Keratinocyte (primary cell): ENCODE measurements around the gene SUFU. TPM values are rescaled to one million over a fixed set of nuclear protein-coding genes. Genes with fewer than 3 reads are reported as not detected.

Source experiments
- DNase-seq: peaks from one replicate; pipeline ENCODE4 v3.0.0-alpha.2; 2011; ENCODE audit warnings: low read depth, missing footprints, low spot score
- FAIRE-seq: peaks from 2 replicates; lab custom pipeline; 2011; peaks lifted over from hg19 to GRCh38; lab: Jason Lieb, UNC
- H2AFZ ChIP-seq: 2 replicates; pipeline ENCODE4 v1.6.0; 2012; ENCODE audit warnings: low read length, control low read depth, inconsistent platforms; ENCODE audit not compliant: control insufficient read depth
- H3K27ac ChIP-seq: 2 replicates; pipeline ENCODE4 v1.5.1; 2011; ENCODE audit warnings: low read length; ENCODE audit not compliant: control insufficient read depth, insufficient read depth
- H3K27me3 ChIP-seq: 3 replicates; pipeline ENCODE4 v1.6.0; 2011; ENCODE audit warnings: low read length; ENCODE audit not compliant: control insufficient read depth, insufficient read depth; ENCODE audit errors: extremely low read depth
- H3K36me3 ChIP-seq, 2 experiments: 2 replicates in 1 of 2; 3 replicates in 1 of 2; pipeline ENCODE4 v1.5.1; 2011; ENCODE audit warnings: low read length in 2 of 2, mild to moderate bottlenecking in 1 of 2; ENCODE audit not compliant: control insufficient read depth in 2 of 2, insufficient read depth in 2 of 2; ENCODE audit errors: extremely low read depth in 1 of 2
- H3K4me1 ChIP-seq: 3 replicates; pipeline ENCODE4 v1.5.1; 2011; ENCODE audit warnings: low read length; ENCODE audit not compliant: control insufficient read depth, insufficient read depth; ENCODE audit errors: extremely low read depth
- H3K4me2 ChIP-seq: 3 replicates; pipeline ENCODE4 v1.6.0; 2011; ENCODE audit warnings: low read depth, low read length; ENCODE audit not compliant: control insufficient read depth, insufficient read depth; ENCODE audit errors: extremely low read depth
- H3K4me3 ChIP-seq, 3 experiments: fragments of 200-600 bp in 1 of 3; sonication (generic) in 1 of 3; 2 replicates in 2 of 3; 3 replicates in 1 of 3; pipeline ENCODE4 v1.5.1; 2011 to 2016; ENCODE audit warnings: low read length in 3 of 3, mild to moderate bottlenecking in 3 of 3, control low read depth in 2 of 3, inconsistent platforms in 1 of 3, low read depth in 1 of 3, mixed read lengths in 1 of 3, mixed run types in 1 of 3, moderate library complexity in 1 of 3; ENCODE audit not compliant: control insufficient read depth in 2 of 3, insufficient read depth in 2 of 3; ENCODE audit errors: extremely low read depth in 1 of 3
- H3K79me2 ChIP-seq: 2 replicates; pipeline ENCODE4 v1.6.0; 2012; ENCODE audit warnings: low read length; ENCODE audit not compliant: control insufficient read depth, insufficient read depth
- H3K9ac ChIP-seq: 3 replicates; pipeline ENCODE4 v1.6.0; 2011; ENCODE audit warnings: low read length; ENCODE audit not compliant: control insufficient read depth, insufficient read depth; ENCODE audit errors: extremely low read depth
- H3K9me1 ChIP-seq: 3 replicates; pipeline ENCODE4 v1.6.0; 2011; ENCODE audit warnings: low read length; ENCODE audit not compliant: control insufficient read depth, insufficient read depth; ENCODE audit errors: extremely low read depth
- H3K9me3 ChIP-seq: 2 replicates; pipeline ENCODE4 v1.5.1; 2012; ENCODE audit warnings: low read depth, low read length; ENCODE audit not compliant: control insufficient read depth
- H4K20me1 ChIP-seq: 3 replicates; pipeline ENCODE4 v1.6.0; 2011; ENCODE audit warnings: low read length; ENCODE audit not compliant: control insufficient read depth, insufficient read depth; ENCODE audit errors: extremely low read depth
- EZH2 ChIP-seq: IDR thresholded peaks from one replicate; pipeline ENCODE4 v1.6.1; 2012; ENCODE audit warnings: inconsistent platforms, mild to moderate bottlenecking, low read length, moderate library complexity
- dilution Hi-C: fragments of 300-500 bp; cut with MboI; formaldehyde crosslinking; loops from one replicate; pipeline ENCODE4 v1.7.0; 2020; ENCODE audit warnings: low sequenced_read_pairs; ENCODE audit not compliant: extremely low pct_ligation_motif_present
- polyA plus RNA-seq, 5 experiments: library from polyadenylated mRNA; depleted of rRNA in 3 of 5; stranded (reverse) in 3 of 5; stranded (forward) in 1 of 5; unstranded in 1 of 5; fragments of >200 nt; gene quantifications; 1 replicate in 1 of 5; 2 replicates in 3 of 5; 3 replicates in 1 of 5; pipeline versions ENCODE4 v1.2.1 to v1.2.3, GENCODE V29; 2011 to 2012; ENCODE audit warnings: missing spikeins in 2 of 5, low read depth in 1 of 5, low replicate concordance in 1 of 5
- TF ChIP-seq, protein P1 (sequence below), 3 experiments: IDR thresholded peaks in 1 of 3; conservative IDR thresholded peaks in 1 of 3; optimal IDR thresholded peaks in 1 of 3; 2 replicates in 2 of 3; 3 replicates in 1 of 3; pipeline versions ENCODE3 to v1.5.1; 2011; ENCODE audit warnings: low read length in 3 of 3, mild to moderate bottlenecking in 3 of 3, moderate library complexity in 2 of 3, control low read depth in 1 of 3, inconsistent platforms in 1 of 3; ENCODE audit not compliant: insufficient read depth in 2 of 3; ENCODE audit errors: extremely low read depth in 1 of 3

Gene SUFU
- polyA plus RNA-seq, 1 donor (not counting 4 experiments of a cell fraction or from before 2014, with no cell fraction given) = 3.7 TPM

DNA sequence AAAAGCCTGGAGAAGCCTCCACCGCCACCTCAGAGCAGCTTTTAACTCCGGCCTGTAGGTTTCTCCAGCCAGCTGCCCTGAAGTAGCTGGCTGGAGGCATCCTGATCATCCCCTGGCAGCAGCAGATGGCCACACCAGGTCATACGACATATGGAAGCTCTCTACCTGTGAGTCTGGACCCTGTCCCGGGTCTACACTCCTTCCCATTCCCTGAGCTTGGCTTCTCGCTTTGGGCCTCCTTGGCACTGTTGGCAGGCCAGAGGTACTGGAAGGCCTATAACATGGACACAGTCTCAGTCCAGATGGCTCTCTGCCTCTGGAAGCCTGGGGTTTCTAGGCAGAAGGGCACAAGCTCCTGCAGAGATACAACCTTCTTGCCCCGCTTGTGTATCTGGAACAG, 97.0 kb downstream of the SUFU start:
- no peaks in the 10 kb centered on the region for H3K9me3 ChIP-seq
- no peak for TF ChIP-seq EZH2
- TF ChIP-seq, protein P1, sequence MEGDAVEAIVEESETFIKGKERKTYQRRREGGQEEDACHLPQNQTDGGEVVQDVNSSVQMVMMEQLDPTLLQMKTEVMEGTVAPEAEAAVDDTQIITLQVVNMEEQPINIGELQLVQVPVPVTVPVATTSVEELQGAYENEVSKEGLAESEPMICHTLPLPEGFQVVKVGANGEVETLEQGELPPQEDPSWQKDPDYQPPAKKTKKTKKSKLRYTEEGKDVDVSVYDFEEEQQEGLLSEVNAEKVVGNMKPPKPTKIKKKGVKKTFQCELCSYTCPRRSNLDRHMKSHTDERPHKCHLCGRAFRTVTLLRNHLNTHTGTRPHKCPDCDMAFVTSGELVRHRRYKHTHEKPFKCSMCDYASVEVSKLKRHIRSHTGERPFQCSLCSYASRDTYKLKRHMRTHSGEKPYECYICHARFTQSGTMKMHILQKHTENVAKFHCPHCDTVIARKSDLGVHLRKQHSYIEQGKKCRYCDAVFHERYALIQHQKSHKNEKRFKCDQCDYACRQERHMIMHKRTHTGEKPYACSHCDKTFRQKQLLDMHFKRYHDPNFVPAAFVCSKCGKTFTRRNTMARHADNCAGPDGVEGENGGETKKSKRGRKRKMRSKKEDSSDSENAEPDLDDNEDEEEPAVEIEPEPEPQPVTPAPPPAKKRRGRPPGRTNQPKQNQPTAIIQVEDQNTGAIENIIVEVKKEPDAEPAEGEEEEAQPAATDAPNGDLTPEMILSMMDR (optimal IDR thresholded peaks at IDR 0.05 in 1 of 3, IDR thresholded peaks at IDR 0.05 in 1 of 3, conservative IDR thresholded peaks at IDR 0.05 in 1 of 3; ENCODE audit: extremely low read depth in 1 of 3, insufficient read depth in 2 of 3, low read length in 3 of 3) = no peak
- no peak overlapping the region for H2AFZ ChIP-seq
- no peak overlapping the region for H3K9ac ChIP-seq
- dilution Hi-C loops = no loop called here
- H3K4me2 ChIP-seq = no peak overlapping the region
- no peak overlapping the region for H3K4me3 ChIP-seq
- peaks cover 23% of the 10 kb centered on the region for H3K4me1 ChIP-seq
- H3K79me2 ChIP-seq = no peaks in the 10 kb centered on the region
- H3K9me1 ChIP-seq = no peaks in the 10 kb centered on the region
- H3K27me3 ChIP-seq = no peaks in the 10 kb centered on the region
- FAIRE-seq = no peak
- no peak overlapping the region for H3K27ac ChIP-seq
- H3K36me3 ChIP-seq = peaks cover 10 to 15% of the 10 kb centered on the region in 2 experiments
- no peaks in the 10 kb centered on the region for H4K20me1 ChIP-seq
- DNase-seq = no peak

DNA sequence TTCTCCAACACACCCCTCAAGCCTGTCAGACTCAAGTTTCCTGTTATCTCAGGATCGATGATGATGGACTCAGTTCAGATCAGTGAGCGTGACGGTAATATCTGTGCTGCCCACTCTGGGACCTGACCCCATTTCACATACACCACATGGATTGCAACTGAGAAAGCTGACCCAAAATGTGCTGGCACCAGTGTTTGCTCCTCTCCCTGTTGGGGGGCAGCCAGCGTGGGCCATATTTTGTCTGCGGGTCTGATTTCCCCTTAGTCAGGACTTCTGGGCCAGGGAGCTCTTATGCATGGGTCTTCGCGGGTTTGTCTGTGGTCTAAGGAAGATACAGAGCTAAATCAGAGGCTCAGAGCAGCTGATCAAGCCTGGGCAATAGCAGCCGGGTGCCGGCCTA, 97.9 kb downstream of the SUFU start:
- no peak for TF ChIP-seq EZH2
- TF ChIP-seq, protein P1 (optimal IDR thresholded peaks at IDR 0.05 in 1 of 3, IDR thresholded peaks at IDR 0.05 in 1 of 3, conservative IDR thresholded peaks at IDR 0.05 in 1 of 3; ENCODE audit: extremely low read depth in 1 of 3, insufficient read depth in 2 of 3, low read length in 3 of 3) = no peak
- no peak overlapping the region for H3K9ac ChIP-seq
- no peaks in the 10 kb centered on the region for H3K9me3 ChIP-seq
- FAIRE-seq (no peak), DNase-seq (no peak)
- no peaks in the 10 kb centered on the region for H3K79me2 ChIP-seq
- dilution Hi-C loops = no loop called here
- H2AFZ ChIP-seq = no peak overlapping the region
- H3K4me2 ChIP-seq = no peak overlapping the region
- H3K27ac ChIP-seq = no peak overlapping the region
- H4K20me1 ChIP-seq = no peaks in the 10 kb centered on the region
- H3K27me3 ChIP-seq = no peaks in the 10 kb centered on the region
- H3K9me1 ChIP-seq = no peaks in the 10 kb centered on the region
- H3K4me1 ChIP-seq = peaks cover 23% of the 10 kb centered on the region
- no peak overlapping the region for H3K4me3 ChIP-seq
- peaks cover 10 to 15% of the 10 kb centered on the region in 2 experiments for H3K36me3 ChIP-seq
